Hippocampal formation (tissue), 2 donors: ENCODE results near the gene TREML4.

Experiments used
- DNase-seq, 2 donors: peaks; one replicate each; lab custom pipeline; 2025; lab: John Stamatoyannopoulos, UW

TREML4 gene

DNA sequence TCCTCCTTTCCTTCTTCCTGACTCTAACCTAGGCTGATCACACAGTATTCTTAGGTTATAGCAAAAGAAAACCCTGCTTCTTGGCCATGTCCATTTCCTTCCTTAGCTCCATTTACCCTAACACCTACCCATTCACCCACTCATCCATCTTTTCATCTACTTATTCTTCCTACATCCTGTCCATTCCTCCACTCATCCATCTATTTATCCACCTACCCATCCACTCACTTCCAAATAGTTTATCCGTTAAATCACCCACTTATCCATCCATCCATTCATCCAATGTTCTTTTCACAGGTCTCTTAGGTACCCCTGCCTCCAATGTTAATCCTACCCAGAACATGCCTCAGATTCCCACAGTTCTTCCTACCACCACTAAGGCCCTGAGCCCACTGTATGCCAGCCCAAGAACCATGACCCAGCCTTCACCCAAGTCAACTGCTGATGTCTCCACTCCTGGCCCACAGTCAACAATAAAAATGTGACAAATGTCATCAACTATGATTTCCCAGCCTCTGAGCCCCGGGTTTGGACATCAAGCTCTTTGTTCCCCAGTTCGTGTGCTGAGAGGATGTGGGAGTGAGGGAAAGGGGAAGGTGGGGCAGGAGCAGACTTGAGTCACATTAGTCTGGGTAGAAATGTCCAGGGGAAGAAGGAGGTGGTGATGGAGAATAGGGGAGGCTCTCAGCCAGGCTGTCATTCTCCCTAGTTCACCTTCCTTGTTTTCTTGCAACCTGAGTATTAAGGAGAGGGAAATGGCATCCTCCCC is 24.4 kb downstream of the TREML4 start:
- no peak for DNase-seq

DNA sequence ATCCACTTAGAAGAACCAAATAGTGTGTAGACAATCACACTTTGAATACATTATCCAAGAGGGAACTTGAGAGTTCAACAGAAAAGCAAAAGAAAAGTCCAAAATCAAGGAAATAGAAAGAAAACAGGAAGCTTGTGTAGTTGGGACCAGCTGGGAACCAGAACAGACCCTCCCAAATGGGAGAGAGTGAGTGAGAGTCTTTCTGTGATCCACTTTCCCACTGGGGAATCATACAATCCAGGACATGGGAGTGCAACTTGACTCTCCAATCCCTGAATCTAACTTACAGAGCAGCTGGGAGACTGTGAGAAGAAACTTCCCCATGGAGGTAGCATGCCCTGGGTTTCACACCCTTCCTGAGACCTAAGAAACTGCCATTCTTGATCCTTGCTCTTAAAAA is 27.0 kb downstream of the TREML4 start:
- no peak for DNase-seq

DNA sequence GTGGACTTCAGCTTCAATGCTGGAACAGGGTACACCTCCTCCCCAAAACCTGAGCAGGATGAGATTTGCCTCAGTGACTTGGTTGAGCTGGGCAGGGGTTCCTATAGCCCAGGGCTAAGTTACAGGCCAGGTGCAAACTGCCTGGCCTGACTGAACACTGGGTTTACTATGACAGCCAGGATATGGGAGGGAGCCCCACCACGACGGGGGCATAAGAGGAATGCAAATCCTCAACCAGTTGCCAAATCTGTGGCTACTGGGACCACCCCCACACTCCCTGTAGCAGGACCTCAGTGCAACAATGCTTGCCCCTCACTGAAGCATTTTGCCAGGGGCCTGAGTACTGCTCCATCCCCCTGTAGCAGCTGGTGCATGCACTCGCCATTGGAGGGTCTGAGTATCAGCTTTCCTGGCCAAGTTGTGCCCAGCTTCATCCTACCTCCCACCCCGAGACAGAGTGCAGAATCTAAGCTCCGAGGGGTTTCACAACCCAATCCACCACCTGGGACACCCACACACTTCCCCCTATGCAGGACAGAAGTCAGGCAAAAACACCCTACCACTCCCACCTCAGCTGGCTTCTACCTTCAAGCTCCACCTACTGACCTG is 27.6 kb downstream of the TREML4 start:
- DNase-seq = no peak

DNA sequence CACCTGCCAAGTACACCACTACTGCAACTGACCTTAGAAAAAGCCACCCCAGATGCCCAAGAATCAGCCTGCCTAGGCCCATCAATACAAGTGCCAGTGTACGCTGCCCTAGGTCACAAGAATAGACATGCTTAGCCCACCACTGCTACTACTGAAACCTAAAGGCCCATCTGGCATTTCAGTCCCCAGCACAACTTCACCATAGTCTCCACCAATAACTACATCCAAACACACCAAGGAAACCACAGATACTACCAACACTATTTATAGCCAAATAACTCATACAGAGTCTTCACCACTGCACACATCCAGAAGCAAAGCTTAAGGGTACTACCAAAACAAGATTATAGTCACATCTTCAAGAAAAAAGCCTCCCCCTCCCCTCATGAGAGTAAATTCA is 28.2 kb downstream of the TREML4 start:
- DNase-seq = no peak

DNA sequence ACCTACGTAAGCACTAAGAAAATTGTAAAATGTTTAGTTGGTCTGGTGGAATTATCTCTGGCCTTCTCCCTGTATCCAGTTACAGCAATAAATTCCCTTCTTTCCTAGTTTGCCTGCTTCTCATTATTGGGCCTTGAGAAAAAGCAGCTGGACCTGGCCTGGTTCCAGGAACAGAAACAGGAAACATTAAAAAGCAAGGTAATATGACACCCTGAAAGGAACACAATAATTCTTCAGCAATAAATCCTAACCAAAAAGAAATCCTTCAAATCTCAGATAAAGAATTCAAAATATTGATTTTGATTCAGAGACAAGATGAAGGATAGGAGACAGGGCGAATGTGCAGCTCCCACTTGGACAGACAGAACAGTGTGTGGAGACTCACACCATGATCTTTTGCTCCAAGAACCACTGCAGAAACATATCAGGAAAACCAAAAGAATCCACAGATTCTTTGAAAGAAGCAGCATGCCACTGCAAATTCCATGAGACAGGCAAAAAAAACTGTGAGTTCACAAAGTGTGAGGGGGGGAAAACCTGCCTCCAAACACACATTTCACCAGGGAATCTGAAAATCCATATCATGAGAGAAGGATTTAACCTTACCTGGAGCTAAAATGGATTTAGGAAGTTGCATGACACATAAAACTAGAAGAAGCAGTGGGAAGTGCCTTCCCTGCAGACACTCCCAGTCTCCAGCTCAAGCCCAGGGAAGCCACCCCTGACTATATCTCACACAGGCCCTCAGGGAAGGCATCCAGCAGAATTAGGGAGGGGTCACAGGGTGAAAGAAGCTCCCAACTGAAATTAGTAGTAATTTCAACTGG is 29.4 kb downstream of the TREML4 start:
- no peak for DNase-seq

DNA sequence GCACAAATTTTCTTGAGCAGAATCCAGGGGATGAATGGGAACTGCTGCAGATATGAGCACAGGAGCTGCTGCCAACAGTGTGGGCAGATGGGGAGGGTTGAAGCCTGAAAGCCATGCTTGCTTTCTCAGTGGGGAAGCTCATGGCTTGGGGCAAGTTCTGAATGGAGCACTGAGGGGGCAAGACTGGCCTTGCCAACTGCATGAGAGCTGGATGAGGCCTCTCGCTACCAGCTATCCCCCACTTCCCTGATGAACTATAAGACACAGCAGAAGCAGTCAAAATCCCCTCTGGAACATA is 30.0 kb downstream of the TREML4 start:
- DNase-seq = no peak

DNA sequence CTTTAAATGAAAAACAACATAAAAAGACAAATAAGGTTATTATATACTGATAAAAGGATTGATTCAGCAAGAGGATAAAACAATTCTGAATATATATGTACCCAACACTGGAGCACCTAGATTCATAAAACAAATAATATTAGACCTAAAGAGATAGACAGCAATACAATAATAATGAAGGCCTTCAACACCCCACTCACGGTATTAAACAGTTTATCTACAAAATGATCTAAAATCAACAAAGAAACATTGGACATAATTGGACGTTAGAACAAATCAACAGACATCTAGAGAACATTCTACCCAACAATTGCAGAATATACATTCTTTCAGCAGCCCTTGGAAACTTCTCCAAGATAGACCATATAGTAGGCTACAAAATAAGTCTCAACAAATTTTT is 34.3 kb downstream of the TREML4 start:
- DNase-seq = no peak

DNA sequence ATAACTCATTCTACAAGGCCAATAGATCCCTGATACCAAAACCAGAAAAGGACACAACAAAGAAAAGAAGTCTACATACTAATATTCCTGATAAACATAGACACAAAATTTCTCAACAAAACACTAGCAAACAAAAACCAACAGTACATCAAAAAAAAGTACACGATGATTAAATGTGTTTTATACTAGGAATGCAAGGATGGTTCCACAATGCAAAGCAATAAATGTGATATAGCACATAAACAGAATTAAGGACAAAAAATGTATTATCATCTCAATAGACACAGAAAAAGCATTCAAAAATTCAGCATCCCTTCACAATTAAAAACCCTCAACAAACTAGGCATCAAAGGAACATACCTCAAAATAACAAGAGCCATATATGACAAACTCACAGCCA is 35.1 kb downstream of the TREML4 start:
- DNase-seq = no peak

DNA sequence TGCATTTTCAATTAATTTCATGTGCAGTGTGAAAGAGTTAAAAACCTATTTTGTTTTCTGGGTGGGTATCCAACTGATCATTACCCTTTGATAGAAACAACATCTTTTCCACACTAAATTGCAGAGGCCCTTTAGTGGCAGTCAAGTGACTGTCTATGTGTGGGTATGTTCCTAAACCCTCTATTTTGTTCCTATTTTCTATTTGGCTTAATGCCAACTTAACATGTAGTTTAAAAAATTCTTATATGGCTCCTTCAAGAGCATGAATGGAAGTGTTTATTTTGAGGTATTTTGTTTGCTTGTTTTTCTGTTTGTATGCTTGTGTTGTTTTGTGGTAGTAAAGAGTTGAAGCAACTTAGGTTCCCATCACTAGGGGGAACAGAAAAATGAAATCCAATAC is 38.4 kb downstream of the TREML4 start:
- no peak for DNase-seq

DNA sequence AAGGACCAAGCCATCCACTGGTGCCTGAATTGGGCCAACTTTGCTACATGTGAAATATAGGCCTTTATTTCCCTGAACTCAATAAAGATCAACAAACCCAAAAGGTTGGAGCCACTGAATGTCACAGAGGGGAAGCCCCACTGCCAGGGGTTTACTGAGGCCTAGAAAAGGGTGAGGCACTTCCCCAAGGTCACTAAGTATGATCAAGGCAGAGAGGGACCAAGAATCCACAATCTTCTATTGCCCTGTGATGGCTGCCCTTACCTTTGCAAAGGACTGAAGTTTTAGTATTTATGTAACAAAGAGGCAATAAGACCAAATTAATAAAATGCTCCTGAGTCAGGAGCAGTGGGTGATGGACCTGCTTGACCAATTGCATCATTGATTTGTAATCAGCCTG is 40.3 kb downstream of the TREML4 start:
- DNase-seq = no peak

DNA sequence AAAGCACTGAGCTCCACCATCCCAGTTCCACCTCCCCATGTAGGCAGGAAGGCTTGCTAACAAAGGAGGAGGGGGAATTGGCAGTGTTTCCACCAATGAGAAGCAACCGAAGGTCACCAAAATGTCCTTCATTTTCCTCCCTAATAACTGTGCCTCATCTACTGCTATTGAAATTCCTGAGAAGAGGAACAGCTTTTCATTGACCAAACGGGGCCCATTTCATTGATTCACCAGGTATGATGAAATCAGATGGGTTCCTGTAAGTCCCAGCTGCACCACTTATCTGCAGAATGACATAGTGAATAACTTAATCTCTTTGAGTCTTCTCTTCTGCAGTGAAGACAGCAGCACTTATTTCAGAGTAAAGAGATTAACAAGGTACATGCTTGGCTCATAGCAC is 41.0 kb downstream of the TREML4 start:
- DNase-seq = no peak

DNA sequence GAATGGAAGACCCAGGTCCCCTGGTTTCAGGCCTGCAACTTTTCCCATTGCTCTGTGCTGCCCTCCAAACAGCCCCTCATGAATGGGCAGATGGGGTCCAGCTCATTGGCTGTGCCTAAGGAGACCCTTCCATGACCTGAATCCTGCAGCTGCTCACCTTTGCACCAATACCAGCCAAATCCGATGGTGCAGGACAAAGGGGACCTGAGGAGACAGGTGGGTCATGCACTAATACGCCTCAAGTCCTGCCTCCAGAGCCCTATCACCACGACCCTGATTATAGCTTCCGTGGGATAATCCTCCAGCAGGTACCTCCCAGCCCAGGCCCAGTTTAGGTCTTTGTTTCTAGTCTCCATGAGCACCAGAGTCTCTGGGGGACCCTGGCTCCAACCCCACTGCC is 41.6 kb downstream of the TREML4 start:
- DNase-seq = no peak

DNA sequence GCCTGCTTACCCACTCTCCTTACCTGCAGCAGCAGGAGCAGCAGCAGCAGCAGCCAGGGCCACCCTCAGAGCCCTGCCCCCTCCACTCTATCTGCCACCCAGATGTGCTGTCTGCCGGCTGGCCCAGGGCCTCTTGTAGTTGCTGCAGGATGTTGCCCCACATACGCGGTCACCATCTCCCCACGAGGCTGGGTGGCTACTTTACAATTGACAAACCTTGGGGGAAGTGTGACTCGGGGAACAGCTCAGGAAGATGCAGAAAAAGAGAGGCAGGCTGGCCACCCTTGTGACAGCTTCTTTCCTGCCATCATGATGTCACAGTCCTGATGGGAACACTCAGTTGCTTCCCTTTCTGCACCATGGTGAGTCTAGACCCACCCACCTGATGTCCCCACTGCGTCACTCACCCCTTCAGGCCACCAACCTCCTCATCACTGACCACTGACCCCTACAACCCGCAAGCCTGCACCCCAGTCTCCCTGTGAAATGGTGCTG is 43.8 kb downstream of the TREML4 start:
- DNase-seq = no peak

DNA sequence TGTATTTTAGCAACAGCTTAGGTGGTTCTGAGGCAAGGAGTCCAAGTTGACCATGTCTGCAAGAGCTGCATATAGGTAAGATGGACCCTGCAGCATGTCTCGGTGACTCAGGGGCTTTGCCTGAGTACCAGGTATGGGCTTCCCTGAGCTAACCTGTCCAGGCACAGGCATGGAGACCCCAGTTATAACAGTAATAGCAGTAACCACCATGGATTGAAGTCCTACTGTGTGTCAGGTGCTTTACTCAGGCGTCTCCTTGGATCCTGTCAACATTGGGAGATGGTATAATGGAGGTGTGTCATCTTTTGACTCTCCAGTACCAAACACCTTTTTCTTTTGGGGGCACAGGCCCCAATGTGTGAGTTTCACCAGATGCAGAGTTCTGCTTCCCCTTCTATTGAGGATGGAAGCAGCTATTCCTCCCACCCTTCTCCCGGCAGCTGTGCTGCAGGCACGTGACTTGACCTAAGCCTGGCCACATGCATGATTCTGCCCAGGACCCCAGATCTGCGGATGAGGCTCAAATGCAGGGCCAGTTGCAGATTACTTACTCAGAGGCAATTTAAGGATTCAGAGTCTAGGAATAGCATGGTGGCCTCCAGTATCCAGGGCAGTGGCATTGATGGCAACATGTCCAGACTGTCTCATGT is 44.6 kb downstream of the TREML4 start:
- DNase-seq = no peak

DNA sequence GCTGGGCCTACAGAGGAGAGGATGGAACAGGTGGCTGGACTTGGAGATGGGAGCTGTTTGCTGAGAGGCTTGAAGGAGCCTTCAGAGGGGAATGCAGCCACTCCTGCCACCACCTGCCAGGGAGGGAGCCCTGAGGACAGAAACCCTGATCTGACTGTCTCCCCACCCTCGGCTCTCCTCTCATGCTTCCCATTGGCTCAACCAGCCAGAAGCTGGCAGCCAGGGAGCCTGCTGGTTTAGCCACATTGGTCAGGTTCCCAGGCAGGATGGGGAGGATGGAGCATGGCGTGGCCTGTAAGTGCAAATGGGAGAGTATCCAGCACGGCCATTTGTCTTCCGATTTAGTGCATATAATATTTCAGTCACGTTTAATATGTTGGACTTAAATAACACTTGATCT is 45.6 kb downstream of the TREML4 start:
- no peak for DNase-seq

DNA sequence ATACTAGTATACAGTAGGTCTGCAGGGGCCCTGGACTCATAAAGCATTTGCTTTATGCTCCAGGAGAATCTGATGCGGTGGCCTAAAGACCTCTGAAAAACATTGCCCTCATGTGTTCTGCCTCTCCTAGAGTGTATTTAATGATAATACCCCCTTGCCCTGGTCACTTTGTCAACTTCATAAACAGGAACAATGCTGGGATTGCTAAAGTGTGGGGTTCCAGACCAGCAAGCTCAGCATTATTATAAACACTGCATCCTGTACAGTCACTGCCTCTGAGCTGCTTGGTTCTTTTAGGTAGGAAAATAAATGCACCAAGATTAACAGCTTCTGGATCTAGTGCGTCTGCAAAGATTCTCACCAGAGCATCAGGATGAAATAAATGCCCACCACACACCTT is 46.1 kb downstream of the TREML4 start:
- DNase-seq = no peak

DNA sequence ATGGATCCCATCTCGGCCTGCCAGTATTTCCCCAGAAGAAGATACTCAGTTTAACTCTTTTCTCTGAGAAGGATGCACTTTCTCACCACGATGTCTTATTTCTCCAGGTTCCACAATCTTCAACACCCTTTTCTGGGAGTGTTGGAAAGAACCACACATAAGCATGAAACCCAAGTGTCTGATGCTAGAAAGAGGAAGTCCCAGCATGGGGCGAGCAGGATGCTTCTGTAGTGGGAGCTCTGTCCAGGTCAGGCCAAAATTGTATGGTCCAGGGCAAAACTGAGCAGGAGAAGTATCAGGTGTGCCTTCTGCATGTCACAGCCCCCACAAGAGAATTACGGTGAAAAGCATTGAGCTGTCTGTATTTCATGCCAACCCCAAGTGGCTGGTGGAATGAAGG is 47.3 kb downstream of the TREML4 start:
- DNase-seq = no peak

DNA sequence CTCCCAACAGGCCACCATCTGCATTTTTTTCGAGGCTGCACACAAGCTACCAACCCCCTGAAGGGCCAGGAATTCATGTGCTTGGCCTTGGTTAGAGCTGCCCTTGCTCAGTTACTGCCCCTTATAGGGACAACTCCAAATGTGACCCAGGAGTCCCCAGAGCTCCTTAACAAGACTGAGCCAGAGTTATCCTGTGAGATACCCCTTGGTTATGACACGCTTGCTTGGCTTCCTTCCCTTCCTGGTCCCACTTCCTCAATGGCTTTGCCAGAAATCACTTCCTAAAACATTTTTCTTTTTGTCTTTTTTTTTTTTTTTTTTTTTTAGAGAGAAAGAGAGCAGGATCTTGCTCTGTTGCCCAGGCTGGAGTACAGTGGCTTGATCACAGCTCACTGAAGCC is 49.5 kb downstream of the TREML4 start:
- DNase-seq = no peak

DNA sequence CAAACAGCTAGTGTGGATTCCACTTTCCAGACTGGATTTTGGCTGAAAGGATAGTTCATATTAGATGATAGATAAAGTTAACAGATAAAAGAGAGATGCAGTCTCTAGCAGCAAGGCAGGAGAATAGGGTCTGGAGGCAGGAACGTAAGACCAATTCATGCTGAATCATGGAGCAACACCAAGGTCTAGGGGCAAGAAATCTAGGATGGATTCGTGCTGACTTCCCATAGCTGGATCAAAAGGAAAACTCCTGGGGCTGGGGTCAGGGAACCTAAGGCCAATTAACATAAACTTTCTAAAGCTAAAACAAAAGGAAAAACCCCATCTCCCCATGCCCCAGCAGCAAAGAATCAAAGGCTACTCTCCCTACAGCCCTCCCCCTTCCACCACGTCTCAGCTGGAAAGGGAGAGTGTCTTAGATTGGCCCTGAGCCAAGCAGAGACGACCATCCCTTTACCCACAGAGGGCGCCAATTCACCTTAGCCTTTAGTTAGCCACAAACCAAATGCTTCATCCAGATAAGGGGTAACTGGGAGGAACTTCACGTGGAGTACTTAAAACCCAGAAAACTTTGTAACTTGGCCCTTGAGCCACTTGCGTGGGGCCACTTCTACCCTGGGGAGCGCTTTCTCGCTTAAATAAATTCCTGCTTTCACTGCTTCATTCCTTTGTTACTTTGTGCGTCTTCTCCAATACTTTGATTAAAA is 50.7 kb downstream of the TREML4 start:
- DNase-seq = peak in 1 of 2 donors; percentile 20

DNA sequence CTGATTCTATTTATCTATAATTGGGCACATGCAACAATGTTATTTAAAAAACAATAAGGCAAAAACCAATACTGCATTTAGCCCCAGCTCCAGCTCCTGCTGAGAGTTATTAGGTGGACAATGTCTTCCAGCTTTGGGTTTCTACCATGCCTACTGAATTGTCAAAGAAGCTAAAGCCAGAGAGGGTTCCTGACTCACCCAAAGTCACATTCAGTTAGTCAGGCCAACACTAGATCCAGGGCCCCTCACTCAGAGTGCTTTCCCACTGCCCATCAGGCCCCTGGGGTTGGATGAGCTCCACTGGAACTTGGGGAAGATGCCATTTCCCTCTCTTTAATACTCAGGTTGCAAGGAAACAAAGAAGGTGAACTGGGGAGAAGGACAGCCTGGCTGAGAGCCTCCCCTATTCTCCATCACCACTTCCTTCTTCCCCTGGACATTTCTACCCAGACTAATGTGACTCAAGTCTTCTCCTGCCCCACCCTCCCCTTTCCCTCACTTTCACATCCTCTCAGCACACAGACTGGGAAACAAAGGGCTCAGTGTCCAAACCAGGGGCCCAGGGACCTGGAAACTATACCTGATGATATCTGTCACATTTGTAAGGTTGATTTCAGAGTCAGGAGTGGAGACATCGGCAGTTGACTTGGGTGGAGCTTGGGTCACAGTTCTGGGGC is 52.4 kb downstream of the TREML4 start:
- DNase-seq = no peak

DNA sequence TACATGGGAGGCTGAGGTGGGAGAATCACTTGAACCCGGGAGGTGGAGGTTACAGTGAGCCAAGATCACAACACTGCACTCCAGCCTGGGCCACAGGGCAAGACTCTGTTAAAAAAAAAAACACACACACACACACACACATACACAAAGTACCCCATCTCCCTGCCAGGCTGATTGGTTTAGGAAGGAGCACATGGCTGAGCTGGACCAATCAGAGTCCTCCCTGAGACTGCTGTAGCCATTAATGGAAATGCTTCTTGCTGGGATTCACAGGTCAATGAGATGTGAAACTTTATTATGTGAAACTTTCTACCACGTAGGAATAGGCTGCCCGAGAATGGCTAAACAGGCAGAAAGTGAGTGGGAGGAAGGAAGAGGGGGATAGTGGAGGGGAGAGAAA is 55.5 kb downstream of the TREML4 start:
- no peak for DNase-seq
